Mucosa of gallbladder (tissue), 1 donor: ENCODE data around the gene CSH2. TPM values are rescaled to one million over a fixed set of nuclear protein-coding genes. Genes with fewer than 3 reads are reported as not detected.

Experiments
- DNase-seq: peaks from one replicate; pipeline ENCODE4 v3.0.0-alpha.2; 2020; ENCODE audit warnings: low spot score
- total RNA-seq: library from RNA; stranded (reverse); gene quantifications from one replicate; pipeline ENCODE4 v1.2.1, GENCODE V29; 2021
- donor health status: DM: no; HTN: no; CAD: no.

The CSH2 gene
- total RNA-seq, 1 donor from 2014 or later: not detected

GRCh38 chr17:63855185-63855584 lies 18.3 kb downstream of the CSH2 start:
- DNase-seq: no peak

GRCh38 chr17:63854709-63855108 lies 18.8 kb downstream of the CSH2 start:
- no peak for DNase-seq

- DNase-seq: no peak
Observed at GRCh38 chr17:63853260-63853659, 20.2 kb downstream of the CSH2 start.

- DNase-seq: no peak
Observed at GRCh38 chr17:63850401-63850800, 23.1 kb downstream of the CSH2 start.

GRCh38 chr17:63848834-63849689 lies 24.4 kb downstream of the CSH2 start:
- DNase-seq: peak; percentile 90

GRCh38 chr17:63847525-63848249 lies 25.8 kb downstream of the CSH2 start:
- DNase-seq: no peak

GRCh38 chr17:63845509-63845908 lies 28.0 kb downstream of the CSH2 start:
- DNase-seq: no peak

- DNase-seq: no peak
Observed at GRCh38 chr17:63843910-63844677, 29.4 kb downstream of the CSH2 start.

- peak; percentile 35 for DNase-seq
Observed at GRCh38 chr17:63843387-63843888, 30.0 kb downstream of the CSH2 start.

- DNase-seq: peak; percentile 98
Observed at GRCh38 chr17:63842540-63843386, 30.7 kb downstream of the CSH2 start, which contains the start of gene SMARCD2. Gene SMARCD2, minus strand, starts transcription at chr17:63842685. Its CDS starts 11 bp downstream, at chr17:63842674.

- DNase-seq: peak; percentile 17
Observed at GRCh38 chr17:63842173-63842539, 31.3 kb downstream of the CSH2 start.

GRCh38 chr17:63841350-63842172 lies 31.9 kb downstream of the CSH2 start:
- DNase-seq: peak; percentile 49

GRCh38 chr17:63840591-63841349 lies 32.7 kb downstream of the CSH2 start:
- no peak for DNase-seq

GRCh38 chr17:63838631-63839171 lies 34.8 kb downstream of the CSH2 start:
- peak; percentile 87 for DNase-seq

GRCh38 chr17:63837962-63838600 lies 35.4 kb downstream of the CSH2 start:
- no peak for DNase-seq

- DNase-seq: no peak
Observed at GRCh38 chr17:63837480-63837879, 36.0 kb downstream of the CSH2 start.

GRCh38 chr17:63836811-63837210 lies 36.7 kb downstream of the CSH2 start:
- DNase-seq: no peak

- no peak for DNase-seq
Observed at GRCh38 chr17:63835167-63835720, 38.2 kb downstream of the CSH2 start.
